B cell (primary cell): Measurements from ENCODE around the gene PDE4A. TPM values are rescaled to one million over a fixed set of nuclear protein-coding genes. Genes with fewer than 3 reads are reported as not detected.

ENCODE experiments used
- ATAC-seq: fragments of 200-7000 bp; cut with Tn5 transposase; one replicate; pipeline ENCODE4 v1.10.0; 2021; ENCODE audit warnings: low read depth, mild to moderate bottlenecking, moderate number of reproducible peaks, moderate library complexity
- CTCF ChIA-PET: fragments of 350-600 bp; sonication (Branson Sonifier 250); formaldehyde crosslinking; loops from one replicate; lab custom pipeline; 2021; ENCODE audit warnings: antibody characterized with exemption, inconsistent platforms; lab: Charles Lee
- POLR2A ChIA-PET: fragments of 350-600 bp; sonication (Branson Sonifier 250); formaldehyde crosslinking; loops from one replicate; lab custom pipeline; 2021; ENCODE audit warnings: antibody characterized with exemption; lab: Charles Lee
- DNase-seq: peaks from one replicate; pipeline ENCODE4 v3.0.0; 2013
- H2AFZ ChIP-seq: 2 replicates; pipeline ENCODE4 v1.6.1; 2012; ENCODE audit warnings: mild to moderate bottlenecking, low read depth, low read length; ENCODE audit not compliant: insufficient read depth, poor library complexity, severe bottlenecking
- H3K27ac ChIP-seq, 2 donors: 1 replicate in 1 of 2; 2 replicates in 1 of 2; pipeline ENCODE4 v1.5.1; 2012 to 2013; ENCODE audit warnings: low read length in 2 of 2, mild to moderate bottlenecking in 2 of 2, moderate library complexity in 1 of 2
- H3K27me3 ChIP-seq, 4 experiments: fragments of 200-600 bp in 1 of 4; sonication (generic) in 1 of 4; replicated peaks in 1 of 4; 1 replicate in 2 of 4; 2 replicates in 2 of 4; pipeline versions ENCODE4 v1.6.1 to v1.7.0; 2013 to 2016; ENCODE audit warnings: low read length in 3 of 4, mild to moderate bottlenecking in 2 of 4, mixed read lengths in 1 of 4, moderate library complexity in 1 of 4; ENCODE audit not compliant: insufficient read depth in 4 of 4, control insufficient read depth in 3 of 4; ENCODE audit errors: control extremely low read depth in 1 of 4
- H3K36me3 ChIP-seq, 2 experiments: replicated peaks in 1 of 2; 1 replicate in 1 of 2; 2 replicates in 1 of 2; pipeline versions ENCODE4 v1.6.1 to v1.7.1; 2013; ENCODE audit warnings: low read length in 1 of 2; ENCODE audit not compliant: insufficient read depth in 2 of 2, control insufficient read depth in 1 of 2; ENCODE audit errors: control extremely low read depth in 1 of 2, extremely low read depth in 1 of 2
- H3K4me1 ChIP-seq, 2 donors: fragments of 200-600 bp in 1 of 2; sonication (generic) in 1 of 2; 1 replicate in 1 of 2; 2 replicates in 1 of 2; pipeline versions ENCODE4 v1.5.1 to v1.6.1; 2013 to 2017; ENCODE audit warnings: low read length in 2 of 2; ENCODE audit not compliant: control insufficient read depth in 2 of 2, insufficient read depth in 2 of 2
- H3K4me2 ChIP-seq: replicated peaks from 2 replicates; pipeline ENCODE3; 2012; ENCODE audit warnings: mild to moderate bottlenecking, low read depth, low read length; ENCODE audit not compliant: poor library complexity, severe bottlenecking
- H3K4me3 ChIP-seq, 5 experiments: fragments of 200-600 bp in 1 of 5; sonication (generic) in 1 of 5; 1 replicate in 3 of 5; 2 replicates in 2 of 5; pipeline versions ENCODE4 v1.5.1 to v1.7.0; 2011 to 2016; ENCODE audit warnings: low read length in 4 of 5, mild to moderate bottlenecking in 4 of 5, low read depth in 2 of 5, control low read depth in 1 of 5, moderate library complexity in 1 of 5; ENCODE audit not compliant: insufficient read depth in 1 of 5; ENCODE audit errors: control extremely low read depth in 1 of 5, extremely low read depth in 1 of 5
- H3K79me2 ChIP-seq: fragments of 200-600 bp; sonication (generic); one replicate; pipeline ENCODE4 v1.6.0; 2016; ENCODE audit warnings: low read length; ENCODE audit not compliant: control insufficient read depth, insufficient read depth
- H3K9ac ChIP-seq: fragments of 200-600 bp; sonication (generic); 2 replicates; pipeline ENCODE4 v1.6.1; 2017; ENCODE audit warnings: mild to moderate bottlenecking, low read length, moderate library complexity
- H3K9me3 ChIP-seq, 3 donors: one replicate each; pipeline versions ENCODE4 v1.6.1 to v1.7.1; 2013; ENCODE audit warnings: low read length in 2 of 3; ENCODE audit not compliant: control insufficient read depth in 2 of 3, insufficient read depth in 1 of 3; ENCODE audit errors: control extremely low read depth in 1 of 3
- H4K20me1 ChIP-seq: 2 replicates; pipeline ENCODE4 v1.6.0; 2012; ENCODE audit warnings: mild to moderate bottlenecking, low read length; ENCODE audit not compliant: insufficient read depth, control insufficient read depth, poor library complexity, severe bottlenecking
- H3K27ac Mint-ChIP-seq: one replicate; pipeline ENCODE4 v1.8.0; 2021; ENCODE audit warnings: mixed read lengths
- H3K27me3 Mint-ChIP-seq: one replicate; pipeline ENCODE4 v1.8.0; 2021; ENCODE audit warnings: mixed read lengths
- H3K4me1 Mint-ChIP-seq: one replicate; pipeline ENCODE4 v1.8.0; 2021; ENCODE audit warnings: mixed read lengths
- H3K4me3 Mint-ChIP-seq: one replicate; pipeline ENCODE4 v1.8.0; 2021; ENCODE audit warnings: mixed read lengths
- H3K9me3 Mint-ChIP-seq: one replicate; pipeline ENCODE4 v1.8.0; 2022; ENCODE audit warnings: mixed read lengths; ENCODE audit not compliant: insufficient read depth
- CTCF ChIP-seq: fragments of 200-600 bp; IDR thresholded peaks from one replicate; pipeline ENCODE4 v1.8.0; 2022; ENCODE audit warnings: antibody characterized with exemption, mild to moderate bottlenecking
- EZH2 ChIP-seq: IDR thresholded peaks from 2 replicates; pipeline ENCODE4 v1.6.1; 2012; ENCODE audit warnings: borderline replicate concordance, low read depth, mild to moderate bottlenecking, moderate library complexity, low read length; ENCODE audit not compliant: insufficient read depth, poor library complexity, severe bottlenecking
- WGBS: methylation state at CpG from one replicate; pipeline ENCODE4 v1.1.5; 2013; ENCODE audit warnings: missing lambda C conversion rate; ENCODE audit not compliant: insufficient coverage; 5-methylcytosine and 5-hydroxymethylcytosine counted together
- intact Hi-C: fragments of 100-400 bp; cut with micrococcal nuclease; formaldehyde crosslinking; loops from one replicate; pipeline ENCODE4 v1.10.0; 2022
- polyA plus RNA-seq: library from polyadenylated mRNA; depleted of rRNA; stranded (reverse); fragments of >200 nt; gene quantifications from 2 replicates; pipeline ENCODE4 v1.2.3, GENCODE V29; 2012
- total RNA-seq, 2 donors: library from RNA; stranded (reverse); fragments of 120-200 nt in 1 of 2; gene quantifications; 1 replicate in 1 of 2; 2 replicates in 1 of 2; pipeline versions ENCODE4 v1.2.3 to v1.2.4, GENCODE V29; 2013 to 2022

The PDE4A gene
- total and polyA plus RNA-seq, 2 donors (not counting 1 experiment from before 2014, with no cell fraction given) = 1.5 to 10.9 TPM

- intact Hi-C loops = no loop called here
- Histone ChIP-seq H3K4me2 (no peak overlapping the region), H3K79me2 (peaks cover 39% of the 10 kb centered on the region), H4K20me1 (no peaks in the 10 kb centered on the region), H2AFZ (no peak overlapping the region), H3K27ac (no peak overlapping the region), H3K4me1 (peaks cover 17 to 25% of the 10 kb centered on the region in 2 donors), H3K27me3 (no peaks in the 10 kb centered on the region), H3K36me3 (peaks cover 0 to 19% of the 10 kb centered on the region in 2 experiments), H3K4me3 (no peak overlapping the region), H3K9me3 (no peaks in the 10 kb centered on the region), H3K9ac (no peak overlapping the region)
- no peaks in the 10 kb centered on the region for H3K27me3 Mint-ChIP-seq
- no peak for ATAC-seq
- DNase-seq = no peak
- POLR2A ChIA-PET = interaction anchor here (0.6 kb wide), 1 partner anchor 104 kb away, joined by 7 read pairs; no protein-coding TSS in a partner anchor
- H3K4me3 Mint-ChIP-seq = no peak overlapping the region
- peaks cover 32% of the 10 kb centered on the region for H3K4me1 Mint-ChIP-seq
- TF ChIP-seq EZH2 (no peak), CTCF (no peak)
- CTCF ChIA-PET = interaction anchor here (0.9 to 18.2 kb wide), 3 partner anchors 11 to 110 kb away, joined by 3 to 570 read pairs (median 27); partner anchors contain the start of gene ICAM1
- 100% methylated on average over 7 of the region's 8 CpGs for WGBS
- no peak overlapping the region for H3K27ac Mint-ChIP-seq
- H3K9me3 Mint-ChIP-seq = no peaks in the 10 kb centered on the region
Observed at GRCh38 chr19:10378124-10378523, 42.2 kb upstream of the PDE4A start.

GRCh38 chr19:10379880-10380312 lies 40.4 kb upstream of the PDE4A start:
- 0% methylated on average over 6 of the region's 10 CpGs for WGBS
- POLR2A ChIA-PET = interaction anchor here (0.6 to 2.3 kb wide), 6 partner anchors 46 to 185 kb away, joined by 3 to 15 read pairs (median 8); partner anchors contain the start of genes DNMT1, ICAM1 and RAVER1
- Histone ChIP-seq H3K27me3 (no peaks in the 10 kb centered on the region), H3K36me3 (peaks cover 0 to 16% of the 10 kb centered on the region in 2 experiments), H3K79me2 (peaks cover 33% of the 10 kb centered on the region), H4K20me1 (no peaks in the 10 kb centered on the region), H2AFZ (peak overlapping the region; percentile 98), H3K9ac (peak overlapping the region; percentile 94), H3K4me2 (peak overlapping the region; percentile 99), H3K27ac (peak overlapping the region; percentile 62 to 91), H3K4me1 (peaks cover 10 to 17% of the 10 kb centered on the region in 2 donors), H3K4me3 (peak overlapping the region; percentile 63 to 99 (median 90)), H3K9me3 (no peaks in the 10 kb centered on the region)
- ATAC-seq (no peak), DNase-seq (no peak)
- Mint-ChIP-seq H3K4me1 (peaks cover 23% of the 10 kb centered on the region), H3K9me3 (no peaks in the 10 kb centered on the region), H3K4me3 (peak overlapping the region; percentile 87), H3K27ac (peak overlapping the region; percentile 91), H3K27me3 (no peaks in the 10 kb centered on the region)
- CTCF ChIA-PET = interaction anchor here (0.6 to 18.2 kb wide), 9 partner anchors 9 to 323 kb away, joined by 3 to 570 read pairs (median 5); partner anchors contain the start of gene ICAM1
- intact Hi-C loops = loop anchor here (1.0 to 2.0 kb wide), 5 partner anchors 23 to 284 kb away; partner anchors contain the start of genes CDC37, ICAM1 and RAVER1
- TF ChIP-seq EZH2 (no peak), CTCF (no peak)
